Measurements from ENCODE around the gene TBC1D8.
A peak's percentile ranks its signal among the peaks of the same experiment; 100 is the strongest.

TBC1D8 gene

DNA sequence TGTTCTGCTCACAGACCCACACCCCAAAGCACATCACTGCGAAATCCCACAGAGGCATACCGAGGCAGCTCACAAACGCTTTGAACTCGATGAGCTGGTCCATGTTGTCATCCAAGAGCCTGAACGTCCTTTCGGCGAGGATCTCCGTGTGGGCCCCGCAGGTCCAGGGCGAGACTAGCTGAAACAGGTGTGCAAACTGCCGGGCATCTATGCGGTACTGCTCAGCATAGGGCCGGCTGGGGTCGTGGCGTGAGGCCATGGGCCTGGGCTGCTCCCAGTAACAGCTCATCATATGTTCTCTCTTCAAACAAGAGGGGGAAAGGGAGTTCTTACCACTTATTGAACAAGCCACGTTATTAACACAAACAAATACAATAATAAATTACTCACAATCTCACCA lies 129.0 kb downstream of the TBC1D8 start:
- no peak for DNase-seq

DNA sequence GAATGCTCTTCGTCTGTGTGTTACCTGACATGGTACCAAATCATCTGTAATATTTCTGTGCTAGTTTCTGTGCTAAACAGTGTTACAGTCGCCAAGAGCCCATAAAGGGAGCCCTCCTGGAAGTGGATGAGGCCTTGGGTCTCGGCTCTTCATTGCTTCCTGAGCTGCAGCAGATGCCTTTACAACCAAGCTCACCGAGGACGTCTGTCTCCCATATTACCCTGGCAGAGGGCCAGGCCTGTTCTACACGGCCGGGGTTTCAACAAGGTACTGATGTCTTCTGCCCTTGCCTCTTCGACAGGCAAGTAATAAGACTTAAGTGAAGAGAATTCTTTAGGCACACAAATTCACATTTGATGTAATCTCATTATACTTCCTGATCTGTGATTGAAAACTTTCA lies 132.2 kb downstream of the TBC1D8 start:
- DNase-seq = no peak

DNA sequence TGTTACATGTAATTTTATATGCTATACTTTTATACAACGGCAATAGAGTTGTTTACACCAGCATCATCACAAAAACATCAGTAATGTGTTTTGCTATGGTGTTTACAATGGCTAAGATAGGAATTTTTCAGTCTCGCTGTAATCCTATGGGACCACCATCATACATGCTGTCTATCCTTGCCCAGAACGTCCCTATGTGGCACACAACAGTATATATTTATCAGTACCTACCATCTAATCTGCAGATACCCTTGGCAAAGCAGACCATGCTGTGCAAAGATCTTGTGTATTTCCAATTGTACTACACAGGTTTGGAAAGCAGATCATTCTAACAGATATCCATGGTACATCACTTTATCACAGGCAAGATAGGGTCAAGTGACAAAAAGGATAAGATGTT lies 133.8 kb downstream of the TBC1D8 start:
- DNase-seq = no peak

DNA sequence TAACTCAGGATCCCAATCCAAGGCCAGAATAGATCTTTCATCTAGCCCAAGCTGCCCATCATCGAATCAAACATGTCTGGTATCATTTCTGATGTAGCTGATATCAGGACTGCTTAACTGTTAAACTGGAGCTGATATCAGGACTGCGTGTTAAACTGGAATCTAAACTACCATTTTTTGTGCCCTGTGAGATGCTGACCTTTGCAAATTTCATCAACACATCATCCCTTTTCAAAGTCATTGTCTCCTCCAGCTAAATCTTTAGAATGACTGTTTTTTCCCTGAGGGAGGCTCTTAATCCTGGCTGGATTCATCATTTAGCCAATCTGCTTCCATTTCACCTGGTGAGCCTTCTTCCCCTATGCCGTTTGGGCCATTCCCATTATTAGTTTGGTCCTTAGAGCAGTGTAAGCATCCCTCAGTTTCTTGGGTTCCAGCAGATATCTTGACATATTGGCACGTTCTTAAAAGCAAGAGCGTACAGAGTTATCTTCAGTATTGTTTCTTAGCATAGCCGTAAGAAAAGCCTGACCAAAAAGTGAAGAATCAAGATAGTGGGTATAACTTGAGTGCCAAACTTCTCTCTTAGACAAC lies 136.8 kb downstream of the TBC1D8 start:
- DNase-seq = no peak

DNA sequence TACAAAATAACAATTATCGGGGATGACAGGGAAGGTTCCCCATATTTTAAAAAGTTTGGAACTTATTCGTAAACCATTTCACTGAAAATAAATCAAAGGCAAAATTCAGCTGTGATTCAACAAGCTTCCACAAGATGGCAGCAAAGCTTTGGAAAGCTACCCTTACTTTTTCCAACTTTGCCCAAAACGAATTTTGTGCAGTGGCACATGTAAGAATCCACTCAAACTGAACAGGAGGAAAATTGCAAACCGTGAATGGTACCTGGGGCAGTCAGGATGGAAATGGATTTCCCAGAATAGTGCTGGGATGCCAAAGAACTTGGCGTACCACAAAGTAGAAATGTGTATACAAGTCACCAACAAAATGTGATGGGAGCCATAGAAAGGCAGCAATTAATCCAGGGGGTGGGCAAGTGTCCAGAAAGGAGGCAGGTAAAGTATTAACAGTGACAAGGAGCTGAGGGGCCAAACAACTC lies 138.4 kb downstream of the TBC1D8 start:
- DNase-seq = no peak

DNA sequence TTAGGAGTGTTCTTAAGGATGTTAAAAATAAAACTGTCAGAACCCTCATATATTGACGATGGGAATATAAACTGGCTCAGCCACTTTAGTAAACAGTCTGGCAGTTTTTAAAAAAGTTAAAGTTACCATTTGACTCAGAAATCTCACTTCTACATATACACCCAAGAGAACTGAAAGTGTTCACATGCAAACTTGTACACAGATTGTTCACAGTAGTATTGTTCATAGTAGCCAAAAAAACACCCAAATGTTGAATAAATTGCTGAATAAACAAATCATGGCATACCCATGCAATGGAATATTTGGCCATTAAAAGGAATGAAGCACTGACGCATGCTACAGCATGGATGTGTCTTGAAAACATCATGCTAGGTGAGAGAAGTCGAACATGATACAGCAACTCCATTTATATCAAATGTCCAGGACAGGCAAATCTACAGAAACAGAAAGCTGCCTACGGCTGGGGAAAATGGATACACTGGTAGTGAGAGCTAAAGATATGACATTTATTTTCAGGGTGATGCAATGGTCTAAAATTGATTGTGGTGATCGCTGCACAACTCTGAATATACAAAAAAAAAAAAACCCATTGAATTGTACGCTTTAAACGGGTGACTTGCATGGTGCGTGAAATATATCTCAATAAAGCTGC lies 139.0 kb downstream of the TBC1D8 start:
- DNase-seq = no peak

DNA sequence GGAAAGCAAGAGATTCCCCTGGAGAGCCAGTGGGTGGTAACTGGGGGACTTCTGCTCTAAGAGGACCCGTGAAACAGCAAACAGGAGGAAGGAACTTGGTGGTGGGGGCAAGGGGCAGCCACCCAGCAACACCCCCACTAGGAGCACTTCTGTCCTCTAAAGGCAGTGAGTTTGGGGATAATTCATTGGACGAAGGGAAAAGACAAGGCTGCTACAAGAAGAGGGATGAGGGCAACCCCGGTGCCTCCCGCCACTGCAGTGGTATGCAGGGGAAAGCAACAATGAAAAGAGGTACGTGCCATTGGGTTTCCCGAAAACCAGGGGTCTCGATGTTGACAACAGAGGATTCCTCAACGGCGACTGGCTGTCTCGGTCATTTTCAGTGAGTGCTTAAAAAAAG lies 140.0 kb downstream of the TBC1D8 start:
- no peak for DNase-seq

DNA sequence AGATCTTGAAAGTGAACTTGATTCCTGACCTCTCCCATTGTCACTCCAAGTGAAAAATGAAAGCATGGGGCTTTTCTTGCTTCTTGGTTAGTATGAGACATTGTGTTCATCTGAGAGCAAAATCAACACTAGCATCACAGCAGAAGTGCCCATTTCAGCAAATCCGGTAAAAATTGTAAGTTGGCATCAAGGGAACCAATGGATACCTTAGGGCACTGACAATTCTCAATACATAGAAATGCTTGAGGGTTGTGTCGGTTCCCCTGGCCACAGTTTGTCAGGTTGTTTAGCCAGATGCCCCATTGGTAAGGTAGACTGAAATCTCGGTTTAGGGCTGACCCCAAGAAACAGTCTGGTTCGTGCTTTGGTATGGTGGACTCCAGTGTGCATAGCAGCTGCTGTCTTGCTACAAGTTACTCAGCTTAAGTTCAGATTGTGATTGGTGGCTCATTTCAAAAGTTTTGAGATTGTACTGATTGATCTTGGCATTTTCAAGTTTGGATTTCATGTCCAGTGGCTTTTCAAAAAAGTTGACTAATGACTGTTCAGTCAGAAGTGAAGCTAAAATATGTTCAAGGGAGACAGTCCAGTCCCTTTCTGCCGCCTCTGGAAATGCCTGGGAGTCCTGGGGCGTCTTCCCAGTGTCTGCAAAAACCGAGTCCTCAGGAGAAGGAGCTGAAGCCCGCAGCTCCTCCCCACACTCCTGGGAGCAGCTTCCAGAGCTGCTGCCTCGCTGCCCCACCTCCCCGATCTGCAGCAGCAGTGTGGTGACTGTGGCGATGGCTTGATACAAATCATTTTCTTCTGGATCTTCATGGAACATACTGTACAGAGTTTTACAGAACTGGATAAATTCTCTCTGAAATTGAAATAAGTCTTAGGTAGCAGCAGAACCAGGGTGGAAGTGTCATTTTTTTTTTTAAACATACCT lies 143.5 kb downstream of the TBC1D8 start:
- no peak for DNase-seq

DNA sequence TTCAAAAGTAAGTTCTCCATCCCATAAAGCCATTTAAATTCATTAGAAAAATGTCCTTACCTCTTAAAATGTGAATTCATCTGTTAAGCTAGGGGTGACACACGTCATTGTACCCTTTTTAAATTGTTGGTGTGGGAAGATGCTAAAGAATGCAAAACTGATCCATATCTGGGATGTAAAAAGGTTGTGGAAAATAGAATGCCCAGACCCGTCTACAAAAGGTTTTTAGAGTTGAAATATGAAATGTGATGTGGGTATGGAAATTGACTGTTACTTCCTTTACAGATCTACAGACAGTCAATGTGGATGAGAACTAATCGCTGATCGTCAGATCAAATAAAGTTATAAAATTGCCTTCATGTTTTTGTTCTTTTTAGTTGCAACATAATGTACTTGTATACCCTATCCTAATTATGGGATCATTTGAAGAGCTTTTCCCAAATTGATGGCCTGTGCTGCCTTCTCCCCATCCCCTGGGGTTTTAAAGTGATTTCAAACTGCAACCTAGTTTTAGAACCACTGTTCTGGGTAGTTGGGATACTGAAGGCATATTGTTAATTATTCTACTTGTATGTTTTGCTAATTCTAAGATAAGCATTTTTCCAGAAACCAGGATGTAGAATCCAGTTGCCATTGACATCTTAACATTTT lies 145.0 kb downstream of the TBC1D8 start:
- DNase-seq = no peak

DNA sequence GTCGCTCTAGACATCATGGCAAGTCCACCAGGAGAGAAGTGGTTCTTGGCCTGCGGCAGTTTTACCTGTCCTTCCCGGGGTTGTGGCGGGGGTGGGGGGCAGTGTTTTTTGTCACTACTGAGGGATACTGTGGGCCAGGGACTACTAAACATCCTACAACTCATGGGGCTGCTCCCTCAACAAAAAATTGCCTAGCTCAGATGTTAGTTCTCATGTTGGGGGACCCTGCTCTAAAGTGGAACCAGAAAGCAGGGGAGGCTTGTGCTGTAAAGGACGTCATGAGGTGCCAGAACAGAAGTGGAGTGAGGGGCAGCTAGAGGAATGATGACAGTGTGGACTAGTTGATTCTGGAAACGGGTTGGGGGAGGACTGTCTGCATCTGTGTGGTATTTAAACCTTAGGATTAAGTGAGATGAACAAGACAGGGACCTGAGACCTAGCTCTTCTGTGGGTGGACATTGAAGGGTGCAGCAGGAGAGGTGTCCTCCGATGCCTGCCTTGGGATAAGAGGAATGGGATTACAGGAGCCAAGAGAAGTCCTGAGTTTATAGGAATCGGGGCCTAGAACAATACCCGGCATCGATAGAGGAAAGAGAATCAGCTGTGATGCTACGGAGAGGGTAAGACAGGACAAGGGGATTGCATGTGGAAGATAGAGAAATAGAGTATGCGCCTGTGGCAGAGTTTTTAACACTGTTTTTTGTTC lies 146.4 kb downstream of the TBC1D8 start:
- DNase-seq = no peak

DNA sequence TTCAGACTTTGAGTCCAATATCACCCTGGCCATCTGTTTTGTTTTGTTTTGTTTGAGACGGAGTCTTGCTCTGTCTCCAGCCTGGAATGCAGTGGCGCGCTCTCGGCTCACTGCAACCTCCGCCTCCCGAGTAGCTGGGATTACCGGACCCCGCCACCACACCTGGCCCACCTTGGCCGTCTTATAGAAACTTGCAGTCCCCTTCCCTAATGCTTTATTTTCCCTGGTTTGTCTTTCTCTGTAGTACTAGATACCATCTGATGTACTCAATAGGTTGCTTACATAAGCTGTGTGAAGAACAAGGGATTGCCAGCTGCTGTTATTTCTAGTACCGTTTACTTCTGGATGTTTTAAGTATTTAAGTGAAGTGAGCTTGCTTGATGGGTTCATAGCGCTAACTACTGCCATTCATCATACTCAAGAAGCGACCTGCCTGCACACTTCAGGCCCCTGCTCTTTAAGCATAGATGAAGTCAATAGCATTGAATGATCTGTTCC lies 147.9 kb downstream of the TBC1D8 start:
- DNase-seq = no peak

DNA sequence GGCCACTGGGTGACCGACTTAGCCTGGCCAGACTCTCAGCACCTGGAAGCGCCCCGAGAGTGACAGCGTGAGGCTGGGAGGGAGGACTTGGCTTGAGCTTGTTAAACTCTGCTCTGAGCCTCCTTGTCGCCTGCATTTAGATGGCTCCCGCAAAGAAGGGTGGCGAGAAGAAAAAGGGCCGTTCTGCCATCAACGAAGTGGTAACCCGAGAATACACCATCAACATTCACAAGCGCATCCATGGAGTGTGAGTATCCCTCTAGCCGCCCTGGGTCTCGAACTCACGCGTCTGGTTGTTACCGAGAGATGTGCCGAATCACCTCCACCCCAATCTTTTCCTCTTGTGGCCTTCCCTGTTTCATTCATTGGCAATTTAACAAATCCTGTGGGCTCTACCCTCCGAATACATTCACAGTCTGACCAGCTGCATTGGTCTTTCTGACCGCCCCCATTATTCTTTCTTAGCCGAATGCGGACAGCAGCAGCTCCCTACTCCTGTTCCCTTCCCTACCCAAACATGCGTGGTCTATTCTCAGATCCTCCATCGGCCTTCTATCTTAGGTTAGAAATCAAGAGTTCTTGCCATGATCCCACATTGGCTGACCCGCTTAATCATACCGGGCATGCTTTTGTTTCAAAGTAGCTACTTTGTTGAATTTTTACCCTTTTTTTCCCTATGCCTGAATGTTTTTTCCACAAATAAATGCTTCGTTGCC lies 148.5 kb downstream of the TBC1D8 start:
- DNase-seq = no peak

DNA sequence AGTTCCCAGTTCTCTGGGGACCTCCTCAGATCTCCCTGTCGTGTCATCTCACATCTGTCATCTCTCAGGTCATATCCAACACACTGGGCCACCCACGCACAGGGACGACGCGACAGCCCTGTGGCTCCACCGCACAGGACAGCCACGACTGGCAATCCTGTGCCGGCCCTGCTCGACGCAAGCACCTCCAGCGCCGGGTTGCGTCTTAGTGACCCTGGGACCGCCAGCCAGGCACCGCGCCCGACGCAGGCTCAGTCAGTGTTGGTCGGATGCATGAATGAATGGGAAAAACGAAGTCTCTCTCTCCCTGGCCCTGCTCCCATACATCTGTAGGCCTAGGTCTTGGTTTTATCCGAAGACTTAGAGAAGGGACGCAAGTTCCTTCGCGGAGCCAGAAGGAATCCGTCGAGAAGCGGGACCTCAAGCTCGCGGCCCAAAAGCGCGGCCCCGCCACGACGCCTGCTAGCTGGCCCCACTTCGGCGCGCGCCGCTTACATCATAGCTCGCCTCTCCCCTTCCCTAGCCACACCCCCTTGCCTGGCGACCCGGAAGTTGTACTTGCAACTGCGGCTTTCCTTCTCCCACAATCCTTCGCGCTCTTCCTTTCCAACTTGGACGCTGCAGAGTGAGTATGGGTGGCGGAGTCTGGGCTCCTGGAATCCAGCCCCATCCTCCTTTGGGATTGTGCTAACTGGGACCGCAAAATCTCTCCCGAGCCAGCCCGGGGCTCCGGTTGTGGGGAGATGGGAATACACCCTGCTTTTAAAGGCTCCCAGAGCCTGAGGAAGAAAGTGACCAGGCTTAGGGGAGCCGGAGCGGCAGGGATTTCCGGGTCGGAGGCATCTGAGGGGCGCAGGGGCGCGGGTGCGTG lies 149.3 kb downstream of the TBC1D8 start, which contains the start of gene RPL31:
Gene RPL31 (plus strand): TSS at position 599 of the 871 bp plus-strand sequence. CDS start 413 bp downstream, outside the sequence.
- DNase-seq = peak; percentile 85 to 96 (median 90)

DNA sequence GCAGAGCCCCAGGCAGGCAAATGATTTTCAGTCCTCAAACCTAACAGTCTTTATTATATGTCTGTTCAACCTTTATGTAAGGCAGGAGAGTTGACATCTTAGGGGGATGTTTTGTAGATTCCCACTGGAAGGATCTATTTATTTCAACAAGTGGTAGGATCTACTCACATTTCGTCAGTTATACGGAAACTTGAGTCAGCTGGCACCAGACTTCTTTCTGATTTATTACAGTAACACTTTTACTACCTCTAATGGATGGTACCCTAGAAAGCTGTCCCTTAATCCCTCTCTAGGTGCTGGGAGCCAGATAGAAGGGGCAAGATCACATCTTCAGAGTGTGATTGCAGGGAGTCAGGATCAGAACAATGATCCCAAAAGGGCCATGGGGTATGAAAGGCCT lies 151.2 kb downstream of the TBC1D8 start:
- DNase-seq = no peak

DNA sequence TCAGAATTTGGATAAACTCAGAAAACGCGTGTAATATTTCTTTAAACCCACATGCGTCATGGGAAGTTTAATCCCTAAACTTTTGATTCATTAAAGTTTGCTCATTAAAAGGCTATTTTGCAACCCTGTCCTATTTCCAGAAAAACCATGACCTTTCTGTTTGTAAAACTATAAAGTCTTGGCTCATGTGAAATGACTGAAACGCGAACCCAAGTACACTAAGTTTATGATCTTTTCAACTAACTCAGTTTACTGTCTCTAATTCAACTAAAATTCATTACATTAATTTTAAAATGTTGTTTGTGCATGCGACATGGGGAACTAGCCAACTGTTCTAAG lies 153.0 kb downstream of the TBC1D8 start:
- no peak for DNase-seq

DNA sequence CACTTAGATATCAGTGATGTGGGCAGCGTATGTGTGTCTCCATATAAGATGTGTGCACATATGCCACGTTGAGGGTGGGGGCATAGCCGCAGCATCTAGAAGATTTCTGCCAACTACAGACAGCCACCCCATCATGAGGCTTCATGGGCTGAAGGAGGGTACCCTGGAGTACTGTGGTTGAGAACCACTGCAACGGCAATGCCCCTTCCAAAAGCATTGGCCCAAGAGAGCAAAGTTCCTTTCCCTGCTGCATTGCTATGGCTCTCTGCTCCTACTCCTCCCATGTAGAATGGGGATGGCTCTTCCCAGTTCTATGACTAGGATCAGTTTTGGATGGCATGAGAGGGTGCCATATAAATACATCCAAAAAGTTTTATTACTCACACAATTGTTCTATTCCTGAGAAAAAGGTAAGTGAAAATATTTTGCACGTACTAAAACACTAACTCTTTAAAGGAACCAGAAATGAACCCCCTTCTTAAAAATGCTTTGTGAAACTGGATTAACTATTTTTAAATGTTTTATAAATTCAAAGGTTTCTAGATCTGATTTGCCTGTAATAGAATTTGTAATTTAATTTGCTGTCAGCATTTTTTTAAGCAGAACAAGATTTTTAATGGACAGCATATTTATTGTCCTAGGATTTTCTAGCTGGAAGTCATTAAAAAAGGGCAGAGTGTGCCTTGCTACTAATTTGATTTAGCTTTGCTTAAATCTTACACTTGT lies 153.5 kb downstream of the TBC1D8 start:
- no peak for DNase-seq

DNA sequence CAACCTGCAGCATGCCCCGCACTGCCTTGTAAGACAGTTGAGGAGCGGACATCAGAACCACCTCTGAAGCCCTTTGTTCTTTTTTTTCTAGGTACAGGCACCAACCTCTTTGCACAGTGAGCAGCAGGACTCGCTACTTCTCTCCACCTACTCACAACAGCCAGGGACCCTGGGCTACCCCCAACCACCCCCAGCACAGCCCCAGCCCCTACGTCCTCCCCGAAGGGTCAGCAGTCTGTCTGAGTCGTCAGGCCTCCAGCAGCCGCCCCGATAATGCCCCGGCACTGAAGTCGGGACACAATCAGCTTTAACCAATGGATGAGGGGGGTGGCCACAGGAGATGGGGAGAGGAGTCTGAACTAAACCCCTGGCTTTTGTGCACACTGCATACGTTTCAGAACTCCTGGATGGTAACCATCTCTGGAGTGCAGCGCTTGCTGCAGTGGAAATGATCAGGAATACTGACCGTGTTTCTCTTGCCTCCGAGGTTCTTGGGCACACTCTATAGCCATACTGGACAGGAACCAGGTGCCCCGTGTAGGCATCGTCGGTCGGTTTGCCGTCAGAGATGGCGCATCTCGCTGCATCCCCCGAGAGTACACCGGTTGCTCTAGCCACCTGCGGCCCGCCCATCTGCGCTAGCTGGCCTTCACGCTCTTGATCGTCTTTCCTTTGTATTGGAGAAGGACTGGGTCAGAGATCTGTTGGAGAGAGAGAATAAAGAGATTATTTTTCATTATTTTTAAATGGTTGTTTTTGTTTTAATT lies 155.7 kb downstream of the TBC1D8 start:
- DNase-seq = no peak

DNA sequence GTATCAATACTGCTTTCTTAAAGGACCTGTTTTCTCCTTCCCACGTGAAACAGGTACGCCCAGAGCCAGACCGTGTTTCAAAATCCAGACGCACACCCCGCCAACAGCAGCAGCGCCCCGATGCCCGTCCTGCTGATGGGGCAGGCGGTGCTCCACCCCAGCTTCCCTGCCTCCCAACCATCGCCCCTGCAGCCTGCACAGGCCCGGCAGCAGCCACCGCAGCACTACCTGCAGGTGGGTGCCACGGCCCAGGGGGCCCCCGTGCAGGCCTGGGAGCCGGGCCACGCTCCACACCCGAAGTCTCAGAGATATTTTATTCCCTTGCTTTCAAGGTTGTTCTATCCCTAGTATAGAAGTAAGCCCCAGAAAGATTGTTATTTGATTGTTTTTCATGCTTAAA lies 157.9 kb downstream of the TBC1D8 start:
- DNase-seq = no peak

DNA sequence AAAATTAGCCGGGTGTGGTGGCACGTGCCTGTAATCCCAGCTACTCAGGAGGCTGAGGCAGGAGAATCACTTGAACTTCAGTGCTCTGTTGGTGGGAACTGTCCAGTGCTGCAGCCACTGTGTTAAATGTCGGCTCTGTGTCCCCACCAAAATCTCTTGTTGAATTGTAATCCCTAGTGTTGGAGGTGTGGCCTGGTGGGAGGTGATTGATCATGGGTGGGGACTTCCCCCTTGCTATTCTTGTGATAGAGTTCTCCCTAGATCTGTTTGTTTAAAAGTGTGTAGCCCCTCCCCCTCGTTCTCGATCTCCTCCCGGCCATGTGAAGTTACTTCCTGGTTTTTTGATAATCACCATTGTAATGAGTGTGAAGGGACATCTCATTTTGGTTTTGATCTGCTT lies 158.9 kb downstream of the TBC1D8 start:
- no peak for DNase-seq

Data from activated CD4-positive, CD25-positive, alpha-beta regulatory T cell (primary cell).